Lung (tissue), 12 donors: Measurements from ENCODE around the gene PLXND1. TPM values are rescaled to one million over a fixed set of nuclear protein-coding genes. Genes with fewer than 3 reads are reported as not detected.

Experiments
- ATAC-seq: fragments of 200-7000 bp; cut with Tn5 transposase; one replicate; pipeline ENCODE4 v1.9.1; 2020; ENCODE audit warnings: moderate number of reproducible peaks; ENCODE audit not compliant: insufficient read depth, low FRiP score
- DNase-seq, 3 donors: peaks; one replicate each; pipeline ENCODE4 v3.0.0-alpha.2; 2013 to 2017
- H3K27ac ChIP-seq, 2 donors: one replicate each; pipeline ENCODE4 v1.5.1; 2013; ENCODE audit warnings: mild to moderate bottlenecking in 2 of 2, moderate library complexity in 2 of 2, control low read depth in 1 of 2, inconsistent platforms in 1 of 2, low read depth in 1 of 2, low read length in 1 of 2
- H3K27me3 ChIP-seq, 3 donors: one replicate each; pipeline ENCODE4 v1.5.1; 2013; ENCODE audit warnings: low read length in 2 of 3; ENCODE audit not compliant: control insufficient read depth in 3 of 3, insufficient read depth in 3 of 3
- H3K36me3 ChIP-seq, 4 donors: one replicate each; pipeline ENCODE4 v1.5.1; 2013; ENCODE audit warnings: low read length in 4 of 4, mild to moderate bottlenecking in 1 of 4, moderate library complexity in 1 of 4; ENCODE audit not compliant: control insufficient read depth in 4 of 4, insufficient read depth in 4 of 4
- H3K4me1 ChIP-seq, 5 donors: one replicate each; pipeline ENCODE4 v1.5.1; 2013; ENCODE audit warnings: low read length in 5 of 5, mild to moderate bottlenecking in 2 of 5, moderate library complexity in 1 of 5; ENCODE audit not compliant: control insufficient read depth in 5 of 5, insufficient read depth in 5 of 5
- H3K4me3 ChIP-seq: one replicate; pipeline ENCODE4 v1.5.1; 2013; ENCODE audit warnings: mild to moderate bottlenecking, control low read depth, moderate library complexity
- H3K9ac ChIP-seq, 2 donors: one replicate each; pipeline ENCODE4 v1.5.1; 2013; ENCODE audit warnings: low read length in 2 of 2, control low read depth in 1 of 2; ENCODE audit not compliant: insufficient read depth in 1 of 2
- H3K9me3 ChIP-seq, 4 donors: one replicate each; pipeline ENCODE4 v1.5.1; 2013; ENCODE audit warnings: low read length in 3 of 4, mild to moderate bottlenecking in 1 of 4, moderate library complexity in 1 of 4; ENCODE audit not compliant: control insufficient read depth in 4 of 4, insufficient read depth in 3 of 4
- WGBS, 2 donors: extraction: QIAGEN DNeasy Blood & Tissue Kit; methylation state at CpG; one replicate each; pipeline ENCODE4 v1.1.7; 2013; 5-methylcytosine and 5-hydroxymethylcytosine counted together
- polyA plus RNA-seq, 2 donors: library from polyadenylated mRNA; stranded (reverse); fragments of 200-250 nt; gene quantifications; one replicate each; pipeline ENCODE4 v1.2.1, GENCODE V29; 2013
- total RNA-seq, 2 donors: library from RNA; depleted of rRNA in 1 of 2; stranded (reverse); fragments of >200 nt in 1 of 2; gene quantifications; one replicate each; pipeline ENCODE4 v1.2.1, GENCODE V29; 2014 to 2021
- TF ChIP-seq, protein P1 (sequence below): IDR thresholded peaks from 2 replicates; pipeline ENCODE4 v1.5.1; 2012; ENCODE audit warnings: mild to moderate bottlenecking; ENCODE audit errors: control extremely low read depth, extremely low read depth
- donor health status: control.
- donor health status: control.
- donor health status: Bipolar disorder and iron deficiency.
- donor health status: healthy.
- donor health status: DM: yes; HTN: yes; CAD: no.

PLXND1 gene
- total and polyA plus RNA-seq, 4 donors = 128 to 233 (median 180) TPM

DNA sequence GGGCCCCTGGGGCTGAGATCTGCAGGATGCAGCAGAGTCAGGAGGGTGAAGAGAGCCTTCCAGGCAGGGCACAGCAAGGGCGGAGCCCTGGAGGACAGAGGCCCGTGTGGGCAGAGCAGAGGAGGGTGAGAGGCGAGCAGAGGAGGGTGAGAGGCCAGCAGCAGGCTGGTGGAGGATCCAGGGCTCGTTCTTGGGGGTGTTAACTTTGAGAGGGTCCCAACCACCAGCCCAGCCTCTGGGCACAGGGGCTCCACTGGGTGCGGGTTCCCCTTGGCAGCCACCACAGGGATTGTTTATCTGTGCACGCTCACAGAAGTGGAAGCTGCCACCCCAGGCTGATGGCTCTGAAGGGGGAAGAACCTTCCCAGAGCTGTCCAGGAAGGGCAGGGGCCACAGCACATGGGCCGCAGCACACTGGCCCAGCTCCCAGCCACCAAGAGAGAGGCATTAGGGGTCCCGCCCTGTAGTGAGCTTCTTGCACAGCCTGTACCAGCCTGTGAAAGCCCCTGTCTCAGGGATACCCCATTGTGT, 9.3 kb upstream of the PLXND1 start:
- peak; percentile 30 for ATAC-seq
- Histone ChIP-seq H3K27me3 (no peaks in the 10 kb centered on the region), H3K36me3 (no peaks in the 10 kb centered on the region), H3K4me3 (no peak overlapping the region), H3K9ac (no peak overlapping the region), H3K9me3 (no peaks in the 10 kb centered on the region), H3K27ac (peak overlapping the region in 1 of 2 donors; percentile 82), H3K4me1 (peaks cover 0 to 42% (median 16%) of the 10 kb centered on the region in 5 donors)
- DNase-seq = no peak
- 46 to 59% methylated on average over 8 of the region's 8 CpGs for WGBS, 2 donors
- TF ChIP-seq, protein P1, sequence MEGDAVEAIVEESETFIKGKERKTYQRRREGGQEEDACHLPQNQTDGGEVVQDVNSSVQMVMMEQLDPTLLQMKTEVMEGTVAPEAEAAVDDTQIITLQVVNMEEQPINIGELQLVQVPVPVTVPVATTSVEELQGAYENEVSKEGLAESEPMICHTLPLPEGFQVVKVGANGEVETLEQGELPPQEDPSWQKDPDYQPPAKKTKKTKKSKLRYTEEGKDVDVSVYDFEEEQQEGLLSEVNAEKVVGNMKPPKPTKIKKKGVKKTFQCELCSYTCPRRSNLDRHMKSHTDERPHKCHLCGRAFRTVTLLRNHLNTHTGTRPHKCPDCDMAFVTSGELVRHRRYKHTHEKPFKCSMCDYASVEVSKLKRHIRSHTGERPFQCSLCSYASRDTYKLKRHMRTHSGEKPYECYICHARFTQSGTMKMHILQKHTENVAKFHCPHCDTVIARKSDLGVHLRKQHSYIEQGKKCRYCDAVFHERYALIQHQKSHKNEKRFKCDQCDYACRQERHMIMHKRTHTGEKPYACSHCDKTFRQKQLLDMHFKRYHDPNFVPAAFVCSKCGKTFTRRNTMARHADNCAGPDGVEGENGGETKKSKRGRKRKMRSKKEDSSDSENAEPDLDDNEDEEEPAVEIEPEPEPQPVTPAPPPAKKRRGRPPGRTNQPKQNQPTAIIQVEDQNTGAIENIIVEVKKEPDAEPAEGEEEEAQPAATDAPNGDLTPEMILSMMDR = no peak

DNA sequence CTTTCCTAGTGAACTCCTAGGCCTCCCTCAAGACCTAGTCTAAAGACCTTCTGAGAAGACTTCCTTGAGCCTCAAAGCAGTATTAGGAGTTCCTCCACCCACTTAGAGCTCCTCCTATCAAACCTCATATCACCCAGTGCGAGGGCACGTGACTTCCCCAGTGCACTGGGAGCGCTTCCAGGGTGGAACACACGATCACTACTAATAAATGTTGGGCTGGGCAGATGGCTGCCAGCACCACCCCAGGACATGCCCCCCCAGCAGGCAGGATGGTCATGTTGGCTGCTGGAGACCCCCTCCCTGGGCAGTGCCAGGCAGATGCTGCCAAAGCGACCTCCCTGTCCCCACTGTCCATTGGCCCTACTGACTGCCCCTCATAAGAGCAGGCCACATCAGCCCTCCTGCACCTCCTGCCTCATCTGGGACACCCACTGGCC, 8.5 kb upstream of the PLXND1 start:
- 28 to 40% methylated on average over 5 of the region's 5 CpGs for WGBS, 2 donors
- Histone ChIP-seq H3K9ac (no peak overlapping the region), H3K27ac (peak overlapping the region in 1 of 2 donors; percentile 66), H3K4me1 (peaks cover 0 to 44% (median 20%) of the 10 kb centered on the region in 5 donors), H3K27me3 (no peaks in the 10 kb centered on the region), H3K4me3 (no peak overlapping the region), H3K9me3 (no peaks in the 10 kb centered on the region), H3K36me3 (no peaks in the 10 kb centered on the region)
- TF ChIP-seq, protein P1 = no peak
- DNase-seq (no peak), ATAC-seq (peak; percentile 44)

DNA sequence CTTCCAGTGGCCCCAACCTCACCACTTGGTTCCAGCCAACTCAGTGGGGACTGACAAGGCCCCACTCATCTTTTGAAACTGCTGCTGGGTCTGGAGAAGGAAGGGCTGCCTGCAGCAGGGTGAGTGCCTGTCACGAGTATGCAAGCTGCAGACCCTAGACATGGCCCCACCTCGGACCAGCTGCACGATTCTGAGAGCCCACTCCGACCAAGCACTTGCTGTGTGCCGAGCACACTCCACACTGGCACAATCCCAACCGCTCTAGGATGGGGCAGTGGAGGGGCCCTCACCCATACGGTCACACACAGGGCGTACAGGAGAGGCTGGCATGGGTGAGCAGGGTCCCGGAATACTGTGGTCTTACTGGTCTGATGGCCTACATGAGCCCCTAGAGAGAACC, 8.0 kb upstream of the PLXND1 start:
- WGBS, 2 donors = 77 to 80% methylated on average over 9 of the region's 9 CpGs
- TF ChIP-seq, protein P1 = no peak
- Histone ChIP-seq H3K9me3 (no peaks in the 10 kb centered on the region), H3K27me3 (no peaks in the 10 kb centered on the region), H3K36me3 (no peaks in the 10 kb centered on the region), H3K9ac (no peak overlapping the region), H3K4me1 (peaks cover 0 to 44% (median 25%) of the 10 kb centered on the region in 5 donors), H3K4me3 (no peak overlapping the region), H3K27ac (peak overlapping the region in 1 of 2 donors; percentile 7)
- ATAC-seq (no peak), DNase-seq (no peak)

DNA sequence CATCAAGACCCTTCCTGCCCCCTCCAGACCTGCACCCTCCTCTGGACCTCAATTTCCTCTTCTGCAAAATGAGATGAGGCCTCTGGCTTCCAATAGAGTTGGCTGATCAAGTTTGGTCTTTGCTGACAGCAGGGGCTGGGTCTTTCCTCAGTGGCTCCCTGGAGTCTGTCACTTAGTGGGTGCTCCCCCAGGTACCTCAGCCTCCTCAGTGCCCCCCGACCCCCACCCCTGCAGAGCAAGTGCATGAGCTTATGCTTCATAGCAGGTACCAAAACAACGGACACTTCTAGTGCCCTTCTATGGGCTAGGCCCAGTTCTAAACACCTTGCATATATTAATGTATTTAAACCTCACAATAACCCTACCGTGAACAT, 6.9 kb upstream of the PLXND1 start:
- H3K27ac ChIP-seq = no peak overlapping the region
- peaks cover 0 to 44% (median 21%) of the 10 kb centered on the region in 5 donors for H3K4me1 ChIP-seq

More for the DNA sequence above, 6.9 kb upstream of the PLXND1 start:
- Histone ChIP-seq H3K36me3 (no peaks in the 10 kb centered on the region), H3K27me3 (no peaks in the 10 kb centered on the region), H3K9me3 (no peaks in the 10 kb centered on the region), H3K4me3 (no peak overlapping the region), H3K9ac (no peak overlapping the region)
- WGBS, 2 donors = 83 to 90% methylated on average over 3 of the region's 3 CpGs
- no peak for ATAC-seq
- TF ChIP-seq, protein P1 = no peak
- no peak for DNase-seq
